Activated T-cell treated with anti-CD3 and anti-CD28 coated beads, Interleukin-2, amount 50 U/mL, for 1 hour (primary cell): ENCODE results near the gene BOLL.
"Not testable (repeated sequence)": the region's sequence is repeated elsewhere in the genome, so short reads cannot be mapped to it uniquely, and the experiment has no call there.

ENCODE experiments used
- DNase-seq: peaks from one replicate; pipeline ENCODE4 v3.0.0-alpha.2; 2020

BOLL gene

GRCh38 chr2:197793456-197793855 is 8.3 kb upstream of the BOLL start:
- DNase-seq: no peak

- DNase-seq: peak; percentile 68
These were observed 1.1 kb upstream of the BOLL start for GRCh38 chr2:197786010-197786877.

GRCh38 chr2:197782126-197782525 is 3.0 kb downstream of the BOLL start:
- DNase-seq: no peak

- DNase-seq: no peak
These were observed 5.9 kb downstream of the BOLL start for GRCh38 chr2:197779261-197779660.

- no peak for DNase-seq
These were observed 7.2 kb downstream of the BOLL start for GRCh38 chr2:197777823-197778407.

GRCh38 chr2:197760293-197760657 is 24.8 kb downstream of the BOLL start:
- no peak for DNase-seq

- DNase-seq: no peak
These were observed 25.4 kb downstream of the BOLL start for GRCh38 chr2:197759625-197760292.

GRCh38 chr2:197759013-197759412 is 26.1 kb downstream of the BOLL start:
- no peak for DNase-seq

- no peak for DNase-seq
These were observed 44.9 kb downstream of the BOLL start for GRCh38 chr2:197740200-197740599.

GRCh38 chr2:197728555-197729544 is 56.3 kb downstream of the BOLL start:
- DNase-seq: not testable (repeated sequence)

GRCh38 chr2:197727011-197727410 is 58.1 kb downstream of the BOLL start:
- no peak for DNase-seq

- no peak for DNase-seq
These were observed 67.3 kb downstream of the BOLL start for GRCh38 chr2:197717863-197718262.

- DNase-seq: no peak
These were observed 71.8 kb downstream of the BOLL start for GRCh38 chr2:197713271-197713670.

- DNase-seq: no peak
These were observed 73.5 kb downstream of the BOLL start for GRCh38 chr2:197711578-197711977.

GRCh38 chr2:197710424-197711042 is 74.6 kb downstream of the BOLL start:
- DNase-seq: no peak

- DNase-seq: not testable (repeated sequence)
These were observed 76.0 kb downstream of the BOLL start for GRCh38 chr2:197709140-197709539.

- DNase-seq: no peak
These were observed 76.8 kb downstream of the BOLL start for GRCh38 chr2:197708331-197708730.

GRCh38 chr2:197707316-197708213 is 77.6 kb downstream of the BOLL start:
- DNase-seq: no peak

GRCh38 chr2:197706839-197707207 is 78.3 kb downstream of the BOLL start:
- DNase-seq: no peak

- DNase-seq: peak; percentile 28
These were observed 78.9 kb downstream of the BOLL start for GRCh38 chr2:197705912-197706838.
